RWPE1 (cell line): ENCODE data around the gene COL19A1.
"Not testable (repeated sequence)": the region's sequence is repeated elsewhere in the genome, so short reads cannot be mapped to it uniquely, and the experiment has no call there.

Source experiments
- CTCF ChIA-PET: fragments of 350-600 bp; sonication (Branson Sonifier 250); formaldehyde crosslinking; extraction: SDS; loops from one replicate; lab custom pipeline; 2021; lab: Yijun Ruan, JAX
- POLR2A ChIA-PET: fragments of 400-600 bp; formaldehyde crosslinking; extraction: SDS; loops from one replicate; lab custom pipeline; 2020; ENCODE audit warnings: antibody characterized with exemption; ENCODE audit not compliant: low non-redundant PET; lab: Yijun Ruan, JAX
- DNase-seq: peaks from one replicate; pipeline ENCODE4 v3.0.0; 2012; ENCODE audit warnings: low spot score
- H3K27ac ChIP-seq: fragments of 450-650 bp; 2 replicates; pipeline ENCODE4 v1.5.1; 2017
- TF ChIP-seq, protein P1 (sequence below): fragments of 450-650 bp; conservative IDR thresholded peaks from 2 replicates; pipeline ENCODE4 v1.5.1; 2017; ENCODE audit warnings: low read depth, mild to moderate bottlenecking

The COL19A1 gene

GRCh38 chr6:69918813-69919475 is 52.6 kb downstream of the COL19A1 start:
- DNase-seq, result no peak
- TF ChIP-seq, protein P1, sequence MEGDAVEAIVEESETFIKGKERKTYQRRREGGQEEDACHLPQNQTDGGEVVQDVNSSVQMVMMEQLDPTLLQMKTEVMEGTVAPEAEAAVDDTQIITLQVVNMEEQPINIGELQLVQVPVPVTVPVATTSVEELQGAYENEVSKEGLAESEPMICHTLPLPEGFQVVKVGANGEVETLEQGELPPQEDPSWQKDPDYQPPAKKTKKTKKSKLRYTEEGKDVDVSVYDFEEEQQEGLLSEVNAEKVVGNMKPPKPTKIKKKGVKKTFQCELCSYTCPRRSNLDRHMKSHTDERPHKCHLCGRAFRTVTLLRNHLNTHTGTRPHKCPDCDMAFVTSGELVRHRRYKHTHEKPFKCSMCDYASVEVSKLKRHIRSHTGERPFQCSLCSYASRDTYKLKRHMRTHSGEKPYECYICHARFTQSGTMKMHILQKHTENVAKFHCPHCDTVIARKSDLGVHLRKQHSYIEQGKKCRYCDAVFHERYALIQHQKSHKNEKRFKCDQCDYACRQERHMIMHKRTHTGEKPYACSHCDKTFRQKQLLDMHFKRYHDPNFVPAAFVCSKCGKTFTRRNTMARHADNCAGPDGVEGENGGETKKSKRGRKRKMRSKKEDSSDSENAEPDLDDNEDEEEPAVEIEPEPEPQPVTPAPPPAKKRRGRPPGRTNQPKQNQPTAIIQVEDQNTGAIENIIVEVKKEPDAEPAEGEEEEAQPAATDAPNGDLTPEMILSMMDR, result no peak
- no peak overlapping the region for H3K27ac ChIP-seq
- CTCF ChIA-PET, result interaction anchor here (1.0 kb wide), 1 partner anchor 10 kb away, joined by 3 read pairs; no protein-coding TSS in a partner anchor
- POLR2A ChIA-PET, result no interaction called here

GRCh38 chr6:69921066-69921465 is 54.7 kb downstream of the COL19A1 start:
- POLR2A ChIA-PET, CTCF ChIA-PET, DNase-seq, H3K27ac ChIP-seq: not testable (repeated sequence)

GRCh38 chr6:69921611-69922010 is 55.3 kb downstream of the COL19A1 start:
- POLR2A ChIA-PET, CTCF ChIA-PET, DNase-seq, H3K27ac ChIP-seq: not testable (repeated sequence)

GRCh38 chr6:69926745-69927144 is 60.4 kb downstream of the COL19A1 start:
- no peak overlapping the region for H3K27ac ChIP-seq
- no peak for DNase-seq
- TF ChIP-seq, protein P1, result no peak
- ChIA-PET POLR2A (no interaction called here), CTCF (no interaction called here)

DNA sequence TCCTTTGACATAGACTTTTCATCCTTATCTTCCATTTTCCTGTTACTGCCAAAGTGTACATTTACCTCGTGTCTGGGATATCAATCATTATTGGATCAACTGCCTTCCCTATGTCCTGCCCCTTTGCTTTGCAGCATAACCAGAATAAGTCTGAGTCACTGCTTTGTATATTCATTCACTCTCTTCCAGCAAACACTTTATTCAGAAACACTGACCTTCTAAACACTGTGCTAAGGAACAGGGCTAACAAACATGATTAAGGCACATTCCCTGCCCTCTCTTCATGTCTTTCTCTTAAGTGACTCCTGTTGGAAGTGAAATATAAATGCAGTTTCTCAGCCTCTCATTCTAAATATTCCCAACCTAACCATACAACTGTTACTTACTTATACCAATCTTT is 66.9 kb downstream of the COL19A1 start:
- POLR2A ChIA-PET, result no interaction called here
- H3K27ac ChIP-seq, result no peak overlapping the region
- CTCF ChIA-PET, result no interaction called here
- DNase-seq, result no peak
- TF ChIP-seq, protein P1, result no peak

DNA sequence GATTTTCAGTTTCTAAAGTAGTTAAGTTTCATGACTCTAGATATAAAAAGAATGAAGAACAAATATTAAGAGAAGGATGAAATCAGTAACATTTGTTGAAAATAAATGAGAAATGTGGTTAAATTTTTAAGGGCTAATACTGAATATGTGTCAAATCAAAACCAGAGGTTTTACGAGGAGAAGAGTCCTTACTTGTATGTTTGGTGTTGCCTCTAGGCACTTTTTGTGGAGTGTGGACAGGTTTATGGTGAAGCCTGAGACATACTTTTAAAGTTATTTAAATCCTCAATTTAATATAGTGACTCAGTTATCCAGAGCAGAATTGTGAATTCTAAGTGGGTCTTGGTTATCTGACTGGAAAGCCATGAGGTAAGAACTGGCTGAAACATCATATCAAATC is 68.7 kb downstream of the COL19A1 start:
- POLR2A ChIA-PET, result no interaction called here

GRCh38 chr6:69936674-69937363 is 70.5 kb downstream of the COL19A1 start:
- TF ChIP-seq, protein P1, result no peak
- ChIA-PET CTCF (no interaction called here), POLR2A (no interaction called here)
- no peak overlapping the region for H3K27ac ChIP-seq
- no peak for DNase-seq

More for the DNA sequence above, 68.7 kb downstream of the COL19A1 start:
- CTCF ChIA-PET, result no interaction called here
- TF ChIP-seq, protein P1, result no peak
- DNase-seq, result no peak
- H3K27ac ChIP-seq, result no peak overlapping the region
